Dermis blood vessel endothelial cell (primary cell): ENCODE results near the gene CLDN6. TPM values are rescaled to one million over a fixed set of nuclear protein-coding genes. Genes with fewer than 3 reads are reported as not detected.

Source experiments
- DNase-seq: peaks from one replicate; pipeline ENCODE4 v3.0.0; 2010
- total RNA-seq: library from RNA; depleted of rRNA; stranded (reverse); fragments of >200 nt; gene quantifications from 2 replicates; pipeline ENCODE4 v1.2.3, GENCODE V29; 2014

CLDN6 gene
- total RNA-seq, 1 donor from 2014 or later: not detected

GRCh38 chr16:2969545-2970521, 48.1 kb downstream of the CLDN6 start:
- DNase-seq: peak; percentile 70

GRCh38 chr16:2968738-2969544, 49.0 kb downstream of the CLDN6 start, which contains the start of gene PAQR4:
PAQR4 (plus strand) TSS chr16:2969348; CDS start chr16:2969675, 327 bp downstream.
- peak; percentile 90 for DNase-seq

GRCh38 chr16:2968368-2968737, 49.6 kb downstream of the CLDN6 start:
- no peak for DNase-seq

- no peak for DNase-seq
Measured at GRCh38 chr16:2967721-2968161, 50.2 kb downstream of the CLDN6 start.

- no peak for DNase-seq
Measured at GRCh38 chr16:2967211-2967631, 50.8 kb downstream of the CLDN6 start.

GRCh38 chr16:2966808-2967191, 51.2 kb downstream of the CLDN6 start:
- DNase-seq: peak; percentile 13

- DNase-seq: no peak
Measured at GRCh38 chr16:2966043-2966807, 51.8 kb downstream of the CLDN6 start.

Other genes starting within 250 kb of the CLDN6 start
- 132 and 314 TPM in 2 replicates for gene ELOB, start 240.9 kb downstream of the CLDN6 start, total RNA-seq
- not detected in 2 replicates for gene PRSS33, start 230.6 kb downstream of the CLDN6 start, total RNA-seq
- gene PRSS41, start 219.7 kb downstream of the CLDN6 start, total RNA-seq: not detected in 2 replicates
- 1.0 and 2.1 TPM in 2 replicates for gene PRSS21, start 200.9 kb downstream of the CLDN6 start, total RNA-seq
- 0.19 and 0.68 TPM in 2 replicates for gene ZG16B, start 187.9 kb downstream of the CLDN6 start, total RNA-seq
- not detected in 2 replicates for gene PRSS22, start 160.0 kb downstream of the CLDN6 start, total RNA-seq
- 36.0 and 72.2 TPM in 2 replicates for gene FLYWCH2, start 135.0 kb downstream of the CLDN6 start, total RNA-seq
- 39.5 and 41.0 TPM in 2 replicates for gene FLYWCH1, start 106.3 kb downstream of the CLDN6 start, total RNA-seq
- not detected in 2 replicates for gene KREMEN2, start 53.9 kb downstream of the CLDN6 start, total RNA-seq
- gene PAQR4, start 48.8 kb downstream of the CLDN6 start, total RNA-seq: 9.4 and 12.8 TPM in 2 replicates
- 4.4 and 10.6 TPM in 2 replicates for gene PKMYT1, start 37.7 kb downstream of the CLDN6 start, total RNA-seq
- gene CLDN9, start 5.3 kb downstream of the CLDN6 start, total RNA-seq: not detected in 2 replicates
- 45.4 and 48.2 TPM in 2 replicates for gene TNFRSF12A, start 2.2 kb upstream of the CLDN6 start, total RNA-seq
- 2.6 and 5.2 TPM in 2 replicates for gene HCFC1R1, start 5.8 kb upstream of the CLDN6 start, total RNA-seq
- gene THOC6, start 5.9 kb upstream of the CLDN6 start, total RNA-seq: 21.4 and 25.4 TPM in 2 replicates
- gene BICDL2, start 18.8 kb upstream of the CLDN6 start, total RNA-seq: not detected in 2 replicates
- gene MMP25, start 28.4 kb upstream of the CLDN6 start, total RNA-seq: 0.09 TPM in 1 of 2 replicates, not detected in the other
- 29.5 and 133 TPM in 2 replicates for gene IL32, start 47.5 kb upstream of the CLDN6 start, total RNA-seq
- gene ZSCAN10, start 81.1 kb upstream of the CLDN6 start, total RNA-seq: not detected in 2 replicates
- 26.2 and 30.2 TPM in 2 replicates for gene ZNF205, start 94.4 kb upstream of the CLDN6 start, total RNA-seq
- gene ZNF213, start 116.8 kb upstream of the CLDN6 start, total RNA-seq: 6.6 and 14.6 TPM in 2 replicates
- not detected in 2 replicates for gene OR1F1, start 170.0 kb upstream of the CLDN6 start, total RNA-seq
- 11.2 and 11.6 TPM in 2 replicates for gene ZNF200, start 217.0 kb upstream of the CLDN6 start, total RNA-seq
- gene MEFV, start 238.4 kb upstream of the CLDN6 start, total RNA-seq: under 0.01 and 0.05 TPM in 2 replicates